ENCODE data around the gene OCIAD2. TPM values are rescaled to one million over a fixed set of nuclear protein-coding genes. Genes with fewer than 3 reads are reported as not detected.

The OCIAD2 gene
- 64.0 TPM for total RNA-seq (2021; ENCODE audit: unreplicated experiment)
- 135 and 147 TPM in 2 replicates for polyA plus RNA-seq (2012)
- percentile 86 among the genes with signal in this experiment for Bru-seq, nascent RNA
- percentile 74 among the genes with signal in this experiment for BruChase-seq, experiment 1, labeled RNA remaining after a 6-hour chase
- percentile 63 among the genes with signal in this experiment for BruChase-seq, experiment 2, labeled RNA remaining after a 2-hour chase
- long read RNA-seq, transcript OCIAD2-201 (6 exons, 636 nt) = minor isoform, 5 of 124 reads
- long read RNA-seq, transcript OCIAD2-205 (7 exons, 1,163 nt) = major isoform, 77 of 124 reads
- long read RNA-seq, transcript OCIAD2-204 (6 exons, 812 nt) = minor isoform, 9 of 124 reads
- long read RNA-seq, partial matches to known transcripts = 29 of 124 reads
- long read RNA-seq, other reads (novel, unspliced or antisense) = 2 of 124 reads

GRCh38 chr4:48906206-48907173, at the start of gene OCIAD2:
Gene OCIAD2, minus strand, starts transcription at chr4:48906774. Its CDS starts 2,225 bp downstream, at chr4:48904549.
- no peaks in the 10 kb centered on the region for H3K9me2 ChIP-seq (ENCODE audit: insufficient read depth)
- H3K4me1 ChIP-seq (ENCODE audit: control insufficient read depth in 1 of 2, insufficient read depth in 2 of 2, low read length in 2 of 2) = peaks cover 18 to 46% of the 10 kb centered on the region in 2 experiments
- intact Hi-C loops (cut with micrococcal nuclease) = loop anchor here (5.0 kb wide), 1 partner anchor 329 kb away; no protein-coding TSS in a partner anchor
- peak within 1 kb of the TSS; percentile 78 to 84 for H3K4me3 ChIP-seq (replicated peaks in 1 of 2; ENCODE audit: low read depth in 1 of 2, low read length in 2 of 2)
- ChIA-PET POLR2A (interaction anchor here (0.5 to 1.5 kb wide), 3 partner anchors 9 to 60 kb away, joined by 3 to 8 read pairs (median 6); no protein-coding TSS in a partner anchor), RAD21 (ENCODE audit: low non-redundant PET in 1 of 2, low total read pairs in 2 of 2, uncharacterized antibody in 2 of 2, unreplicated experiment in 2 of 2) (interaction anchor here in 1 of 2 experiments (1.1 kb wide), 1 partner anchor 328 kb away, joined by 3 read pairs; no protein-coding TSS in a partner anchor), CTCF (interaction anchor here (2.0 kb wide), 1 partner anchor 38 kb away, joined by 9 read pairs; no protein-coding TSS in a partner anchor)
- peak within 1 kb of the TSS; percentile 99 for H3K4me2 ChIP-seq (ENCODE audit: low read length)
- peak within 1 kb of the TSS; percentile 60 for H2AFZ ChIP-seq (ENCODE audit: low read depth, low read length, poor library complexity, severe bottlenecking)
- H4K20me1 ChIP-seq (ENCODE audit: insufficient read depth) = no peaks in the 10 kb centered on the region
- TF ChIP-seq SRF (IDR thresholded peaks at IDR 0.05; ENCODE audit: low read depth) (no peak), TCF7L2 (IDR thresholded peaks at IDR 0.05; ENCODE audit: borderline replicate concordance, extremely low read depth, insufficient read depth, insufficient read length) (peak; percentile 82), CTCF (IDR thresholded peaks at IDR 0.05 in 2 of 3, conservative IDR thresholded peaks at IDR 0.05 in 1 of 3; ENCODE audit: borderline replicate concordance in 1 of 3, insufficient read depth in 1 of 3, low read depth in 2 of 3, low read length in 2 of 3) (peak in 2 of 3 experiments; percentile 27 to 33; a peak in 3 of 6 replicates), MAX (IDR thresholded peaks at IDR 0.05) (peak; percentile 69), ZFX (IDR thresholded peaks at IDR 0.05) (peak; percentile 75), CEBPB (IDR thresholded peaks at IDR 0.05; ENCODE audit: low read depth) (no peak), POLR2AphosphoS5 (IDR thresholded peaks at IDR 0.05; ENCODE audit: low read depth, low read length) (peak; percentile 81), RAD21 (IDR thresholded peaks at IDR 0.05; ENCODE audit: low read depth) (peak; percentile 51; the same call in 1 of the 2 replicates)
- no peaks in the 10 kb centered on the region for H3K27me3 ChIP-seq (ENCODE audit: insufficient read depth, low read length)
- no TSS peak for BruUV-seq (replicated peaks)
- H3K9ac ChIP-seq (ENCODE audit: low read length) = peak within 1 kb of the TSS; percentile 74
- DNase-seq (ENCODE audit: low read depth, low spot score) (peak; percentile 55), ATAC-seq (peak; percentile 82)
- peaks cover 0 to 9% of the 10 kb centered on the region in 2 experiments; a peak in 2 of 4 replicates for H3K36me3 ChIP-seq (ENCODE audit: control insufficient read depth in 1 of 2, insufficient read depth in 2 of 2, low read length in 2 of 2)
- H3K9me3 ChIP-seq (ENCODE audit: control insufficient read depth in 1 of 2, insufficient read depth in 1 of 2, low read depth in 1 of 2, low read length in 2 of 2) = no peaks in the 10 kb centered on the region
- H3K79me2 ChIP-seq (ENCODE audit: insufficient read depth, low read length) = no peaks in the 10 kb centered on the region; the same call in 1 of the 2 replicates
- peak within 1 kb of the TSS; percentile 70; the same call in 1 of the 2 replicates for H3K27ac ChIP-seq (ENCODE audit: low read depth, low read length)
